ENCODE data around the gene MYBPHL. TPM values are rescaled to one million over a fixed set of nuclear protein-coding genes. Genes with fewer than 3 reads are reported as not detected.

Gene MYBPHL
- total RNA-seq, 1 donor from 2014 or later: 0.60 TPM

GRCh38 chr1:109282952-109283747 is 23.7 kb downstream of the MYBPHL start, which contains the start of gene PSRC1:
TSS of gene PSRC1 (minus strand) at chr1:109283145.
- Mint-ChIP-seq H3K4me3 (peak within 1 kb of the TSS; percentile 100), H3K27ac (peak within 1 kb of the TSS; percentile 88), H3K27me3 (no peaks in the 10 kb centered on the region), H3K9me3 (no peaks in the 10 kb centered on the region), H3K36me3 (peaks cover 10% of the 10 kb centered on the region), H3K4me1 (ENCODE audit: unreplicated experiment) (peaks cover 22% of the 10 kb centered on the region)
- peak; percentile 94 for DNase-seq (ENCODE audit: extremely low spot score, unreplicated experiment)
- TF ChIP-seq, protein P1, sequence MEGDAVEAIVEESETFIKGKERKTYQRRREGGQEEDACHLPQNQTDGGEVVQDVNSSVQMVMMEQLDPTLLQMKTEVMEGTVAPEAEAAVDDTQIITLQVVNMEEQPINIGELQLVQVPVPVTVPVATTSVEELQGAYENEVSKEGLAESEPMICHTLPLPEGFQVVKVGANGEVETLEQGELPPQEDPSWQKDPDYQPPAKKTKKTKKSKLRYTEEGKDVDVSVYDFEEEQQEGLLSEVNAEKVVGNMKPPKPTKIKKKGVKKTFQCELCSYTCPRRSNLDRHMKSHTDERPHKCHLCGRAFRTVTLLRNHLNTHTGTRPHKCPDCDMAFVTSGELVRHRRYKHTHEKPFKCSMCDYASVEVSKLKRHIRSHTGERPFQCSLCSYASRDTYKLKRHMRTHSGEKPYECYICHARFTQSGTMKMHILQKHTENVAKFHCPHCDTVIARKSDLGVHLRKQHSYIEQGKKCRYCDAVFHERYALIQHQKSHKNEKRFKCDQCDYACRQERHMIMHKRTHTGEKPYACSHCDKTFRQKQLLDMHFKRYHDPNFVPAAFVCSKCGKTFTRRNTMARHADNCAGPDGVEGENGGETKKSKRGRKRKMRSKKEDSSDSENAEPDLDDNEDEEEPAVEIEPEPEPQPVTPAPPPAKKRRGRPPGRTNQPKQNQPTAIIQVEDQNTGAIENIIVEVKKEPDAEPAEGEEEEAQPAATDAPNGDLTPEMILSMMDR (conservative IDR thresholded peaks at IDR 0.05): peak; percentile 62

DNA sequence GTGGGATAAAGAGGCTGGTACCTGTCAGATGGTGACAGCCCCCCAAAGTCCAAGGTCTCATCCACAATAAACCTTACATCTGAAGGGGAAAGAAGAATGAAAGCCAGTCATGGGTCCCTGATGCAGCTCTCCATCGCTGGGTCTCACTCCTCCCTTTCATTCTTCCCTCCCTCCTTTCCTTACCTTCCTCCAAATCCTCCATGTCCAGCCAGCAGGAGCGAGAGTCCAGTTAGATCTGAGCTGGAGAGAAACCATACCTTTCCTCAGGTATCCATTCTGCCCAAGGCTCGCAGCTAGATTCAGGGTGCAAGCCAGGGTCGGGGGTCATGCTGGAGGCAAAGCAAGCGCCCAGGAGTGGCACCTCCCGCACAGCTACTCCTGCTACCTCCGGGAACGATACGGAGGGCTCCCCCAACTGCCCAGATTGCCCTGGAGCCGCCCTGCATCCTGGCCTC is 24.3 kb downstream of the MYBPHL start:
- DNase-seq (ENCODE audit: extremely low spot score, unreplicated experiment): no peak
- Mint-ChIP-seq H3K4me1 (ENCODE audit: unreplicated experiment) (peaks cover 23% of the 10 kb centered on the region), H3K36me3 (peaks cover 10% of the 10 kb centered on the region), H3K27ac (peak overlapping the region; percentile 88), H3K4me3 (peak overlapping the region; percentile 100), H3K9me3 (no peaks in the 10 kb centered on the region), H3K27me3 (no peaks in the 10 kb centered on the region)
- TF ChIP-seq, protein P1 (conservative IDR thresholded peaks at IDR 0.05): no peak

GRCh38 chr1:109281680-109282496 is 24.9 kb downstream of the MYBPHL start:
- Mint-ChIP-seq H3K9me3 (no peaks in the 10 kb centered on the region), H3K4me1 (ENCODE audit: unreplicated experiment) (peaks cover 23% of the 10 kb centered on the region), H3K27me3 (no peaks in the 10 kb centered on the region), H3K4me3 (peak overlapping the region; percentile 100), H3K36me3 (peaks cover 10% of the 10 kb centered on the region), H3K27ac (peak overlapping the region; percentile 88)
- no peak for DNase-seq (ENCODE audit: extremely low spot score, unreplicated experiment)
- TF ChIP-seq, protein P1 (conservative IDR thresholded peaks at IDR 0.05): no peak

DNA sequence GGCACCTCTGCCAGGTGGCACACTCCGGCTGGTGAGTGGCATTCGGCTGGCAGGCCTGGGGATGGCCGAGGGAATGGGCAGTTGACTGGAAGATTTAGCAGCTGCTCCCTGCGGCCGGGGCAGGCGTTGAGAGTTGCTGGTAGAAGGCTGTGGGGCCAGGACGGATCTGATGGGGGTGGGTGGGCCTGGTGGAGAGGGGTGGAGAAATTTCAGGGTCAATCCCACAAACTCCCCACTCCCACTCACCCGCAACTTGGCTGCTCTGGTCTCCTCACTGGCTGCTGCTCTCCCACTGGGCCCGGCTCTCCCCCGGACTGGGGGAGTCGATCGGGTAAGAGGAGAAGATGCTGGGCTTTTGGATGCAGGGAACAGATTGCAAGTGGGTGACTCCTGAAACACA is 25.9 kb downstream of the MYBPHL start:
- Mint-ChIP-seq H3K9me3 (no peaks in the 10 kb centered on the region), H3K36me3 (peaks cover 10% of the 10 kb centered on the region), H3K4me3 (peak overlapping the region; percentile 100), H3K27me3 (no peaks in the 10 kb centered on the region), H3K27ac (no peak overlapping the region), H3K4me1 (ENCODE audit: unreplicated experiment) (peaks cover 25% of the 10 kb centered on the region)
- TF ChIP-seq, protein P1 (conservative IDR thresholded peaks at IDR 0.05): no peak
- DNase-seq (ENCODE audit: extremely low spot score, unreplicated experiment): no peak

- H3K36me3 Mint-ChIP-seq: peaks cover 10% of the 10 kb centered on the region
- peaks cover 36% of the 10 kb centered on the region for H3K4me1 Mint-ChIP-seq (ENCODE audit: unreplicated experiment)
- H3K27me3 Mint-ChIP-seq: no peaks in the 10 kb centered on the region
- H3K9me3 Mint-ChIP-seq: no peaks in the 10 kb centered on the region
- DNase-seq (ENCODE audit: extremely low spot score, unreplicated experiment): no peak
- no peak overlapping the region for H3K27ac Mint-ChIP-seq
- TF ChIP-seq, protein P1 (conservative IDR thresholded peaks at IDR 0.05): no peak
- H3K4me3 Mint-ChIP-seq: peak overlapping the region; percentile 34
Observed at GRCh38 chr1:109279615-109280278, 27.1 kb downstream of the MYBPHL start.

Data from type B pancreatic cell (in vitro differentiated cells).